Activated CD4-positive, alpha-beta T cell treated with anti-CD3 and anti-CD28 coated beads for 1 hour (primary cell): ENCODE results near the gene RAX2.
"Not testable (repeated sequence)": the region's sequence is repeated elsewhere in the genome, so short reads cannot be mapped to it uniquely, and the experiment has no call there.

Experiments
- DNase-seq: peaks from one replicate; pipeline ENCODE4 v3.0.0-alpha.2; 2020

The RAX2 gene

GRCh38 chr19:3775831-3776230 is 3.8 kb upstream of the RAX2 start:
- no peak for DNase-seq

DNA sequence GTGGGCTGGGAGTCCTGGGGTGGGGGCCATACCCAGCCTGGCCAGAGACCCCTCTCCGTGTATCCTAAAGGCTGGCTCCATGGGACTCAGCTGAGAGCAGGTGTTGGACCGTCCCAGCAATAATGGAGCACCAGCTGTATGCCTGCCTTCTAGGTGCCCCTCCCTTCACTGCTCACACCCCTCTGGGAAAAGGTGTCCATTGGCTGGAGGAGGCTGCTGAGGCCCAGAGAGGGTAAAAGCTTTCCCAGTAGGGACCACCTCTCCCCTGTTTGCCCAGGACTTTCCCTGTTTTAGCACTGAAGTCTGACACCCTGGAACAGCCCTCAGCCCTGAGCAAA is 3.3 kb upstream of the RAX2 start:
- DNase-seq, result no peak

DNA sequence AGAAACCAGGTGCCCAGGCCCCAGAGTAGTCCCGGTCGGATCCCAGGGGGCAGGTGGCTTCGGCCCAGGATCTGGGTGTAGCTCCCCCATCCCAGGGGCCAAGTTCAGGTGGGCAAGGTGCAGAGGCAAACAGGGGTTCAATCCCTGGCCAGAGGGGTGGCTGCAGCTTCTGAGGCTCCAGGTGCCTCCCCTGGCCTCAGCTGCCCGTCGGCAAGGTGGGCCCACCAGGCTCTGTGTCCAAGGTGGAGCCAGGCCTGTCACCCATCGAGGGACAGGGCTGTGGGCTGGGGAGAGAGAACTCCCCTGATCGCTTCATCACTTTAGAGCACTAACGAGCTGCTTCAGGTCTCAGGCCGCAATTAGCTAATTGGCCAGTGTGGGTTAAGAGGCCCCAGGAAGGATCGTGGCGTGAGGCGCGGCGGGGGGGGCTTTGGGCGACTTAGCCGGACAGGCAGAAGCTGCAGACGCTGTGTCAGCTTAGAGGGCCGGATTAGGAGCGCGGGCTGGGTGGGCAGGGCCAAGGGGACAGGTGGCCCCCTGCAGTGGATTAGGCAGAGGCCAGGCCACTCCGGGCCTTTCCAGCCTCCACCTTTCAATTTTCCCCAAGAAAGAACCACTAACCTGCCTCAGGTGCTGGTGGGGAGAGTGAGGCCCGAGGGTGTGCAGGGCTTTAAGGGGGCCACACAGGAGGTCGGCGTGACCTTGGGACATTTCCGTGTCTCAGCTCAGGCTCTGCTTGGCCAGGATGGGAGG is 2.8 kb upstream of the RAX2 start:
- no peak for DNase-seq

DNA sequence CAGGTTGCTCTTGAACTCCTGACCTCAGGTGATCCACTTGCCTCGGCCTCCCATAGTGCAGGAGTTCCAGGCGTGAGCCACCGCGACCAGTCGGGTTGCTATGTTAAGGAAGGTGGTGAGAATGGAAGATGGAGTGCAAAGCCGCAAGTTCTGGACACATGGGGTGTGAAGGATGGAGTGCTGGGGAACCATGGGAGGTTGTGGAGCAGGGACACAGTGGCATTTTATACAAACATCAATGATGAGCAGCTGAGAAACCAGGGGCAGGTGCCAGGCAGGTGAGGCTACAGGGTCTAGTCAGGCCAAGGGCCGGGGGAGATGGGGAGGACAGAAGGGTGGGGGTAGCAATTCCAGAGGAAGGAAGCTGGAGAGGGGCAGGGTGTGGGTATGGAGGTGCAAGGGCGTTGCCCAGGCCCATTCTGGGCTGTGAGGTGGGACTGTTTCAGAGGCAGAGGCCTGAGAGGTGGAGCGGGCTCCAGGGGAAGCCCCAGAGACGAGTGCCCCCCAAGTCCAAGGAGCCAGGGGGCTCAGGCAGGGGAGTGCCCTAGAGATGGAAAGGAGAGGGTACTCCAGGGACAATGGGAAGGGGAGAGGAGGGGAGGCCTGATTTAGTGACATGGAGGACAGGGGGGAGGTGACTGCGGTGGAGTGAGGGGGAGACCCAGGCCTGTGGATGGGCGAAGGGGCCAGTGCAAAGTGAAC is 1.9 kb upstream of the RAX2 start:
- DNase-seq, result no peak

- no peak for DNase-seq
Observed at GRCh38 chr19:3771000-3771905, 775 bp downstream of the RAX2 start.

DNA sequence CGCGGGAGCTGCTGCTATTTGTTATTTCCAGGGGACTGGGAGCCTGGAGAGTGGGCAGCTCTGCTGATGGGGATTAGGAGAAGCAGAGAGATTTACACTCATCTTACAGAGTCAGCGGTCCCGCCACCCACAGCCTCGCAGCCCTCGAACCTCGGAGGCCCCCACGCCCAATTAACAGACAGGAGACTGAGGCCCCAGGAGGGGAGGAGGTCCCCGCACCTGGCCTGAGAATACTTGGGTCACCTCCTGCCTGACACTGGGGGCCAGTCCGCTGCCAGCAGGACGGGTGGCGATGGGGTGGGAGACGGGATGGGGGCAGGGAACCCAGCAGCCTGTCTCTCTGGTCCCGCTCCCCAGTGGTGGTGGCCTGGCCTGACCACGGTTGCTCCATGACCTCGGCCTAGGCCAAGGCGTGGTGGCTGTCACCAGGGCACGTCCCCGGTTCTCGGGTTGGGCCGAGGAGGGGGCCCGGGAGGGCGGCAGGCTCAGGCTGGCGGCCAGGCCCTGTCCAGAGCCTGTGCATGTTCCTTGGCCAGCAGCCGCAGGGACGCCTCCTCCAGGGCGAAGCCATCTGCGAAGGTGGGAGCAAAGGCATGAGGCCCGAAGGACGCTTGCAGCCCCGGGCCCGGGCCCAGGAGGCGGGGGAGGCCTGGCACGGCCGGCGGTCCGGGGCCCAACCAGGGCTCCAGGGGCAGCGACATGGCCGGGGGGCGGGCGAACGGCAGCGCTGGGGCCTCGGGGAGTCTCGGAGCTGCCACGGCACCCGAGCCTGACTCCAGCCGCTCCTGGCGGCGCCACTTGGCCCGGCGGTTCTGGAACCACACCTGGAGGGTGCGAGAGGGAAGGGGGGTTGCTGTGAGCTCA is 1.7 kb downstream of the RAX2 start:
- no peak for DNase-seq

GRCh38 chr19:3769494-3769893 is 2.5 kb downstream of the RAX2 start:
- DNase-seq, result no peak

DNA sequence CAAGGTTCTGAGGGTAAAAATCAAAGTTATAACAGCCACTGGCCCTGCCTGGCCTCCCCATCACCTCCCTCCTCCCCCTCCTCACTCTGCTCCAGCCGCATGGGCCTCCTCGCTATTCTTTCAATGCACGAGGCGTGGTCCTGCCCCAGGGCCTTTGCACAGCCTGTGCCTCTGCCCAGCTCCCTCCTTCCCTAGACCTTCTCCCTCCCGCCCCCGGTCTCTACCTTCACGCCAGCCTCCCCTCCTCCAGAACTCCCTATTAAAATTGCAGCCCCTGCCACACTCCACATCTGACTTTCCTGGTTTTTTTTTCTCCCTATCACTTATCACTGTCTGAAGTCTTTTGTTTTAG is 3.3 kb downstream of the RAX2 start:
- DNase-seq, result no peak

- DNase-seq, result no peak
Observed at GRCh38 chr19:3768015-3768747, 3.8 kb downstream of the RAX2 start.

DNA sequence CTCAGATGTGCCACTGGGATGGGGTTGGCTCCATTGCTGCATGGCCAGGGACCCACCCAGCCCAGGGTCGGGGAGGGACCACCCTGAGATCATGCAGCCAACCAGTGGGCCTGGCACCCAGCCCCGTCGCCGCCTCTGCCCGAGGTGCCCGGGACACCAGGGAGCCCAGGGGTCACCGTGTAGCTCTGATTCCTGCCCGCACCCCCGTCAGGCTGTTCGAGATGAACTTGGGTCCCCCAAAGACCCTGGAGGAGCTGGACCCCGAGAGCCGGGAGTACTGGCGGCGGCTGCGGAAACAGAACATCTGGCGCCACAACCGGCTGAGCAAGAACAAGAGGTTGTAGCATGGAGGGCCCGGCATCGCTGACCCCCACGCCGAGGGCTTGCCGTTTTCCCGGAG is 5.0 kb downstream of the RAX2 start:
- no peak for DNase-seq

GRCh38 chr19:3766520-3766919 is 5.5 kb downstream of the RAX2 start:
- no peak for DNase-seq

GRCh38 chr19:3765757-3766156 is 6.3 kb downstream of the RAX2 start:
- not testable (repeated sequence) for DNase-seq

GRCh38 chr19:3765121-3765520 is 6.9 kb downstream of the RAX2 start:
- no peak for DNase-seq

GRCh38 chr19:3762501-3763459 is 9.2 kb downstream of the RAX2 start, which contains the start of gene MRPL54:
Gene MRPL54 (plus strand): TSS chr19:3762682. CDS start chr19:3762701, 19 bp downstream.
- DNase-seq, result peak; percentile 100

DNA sequence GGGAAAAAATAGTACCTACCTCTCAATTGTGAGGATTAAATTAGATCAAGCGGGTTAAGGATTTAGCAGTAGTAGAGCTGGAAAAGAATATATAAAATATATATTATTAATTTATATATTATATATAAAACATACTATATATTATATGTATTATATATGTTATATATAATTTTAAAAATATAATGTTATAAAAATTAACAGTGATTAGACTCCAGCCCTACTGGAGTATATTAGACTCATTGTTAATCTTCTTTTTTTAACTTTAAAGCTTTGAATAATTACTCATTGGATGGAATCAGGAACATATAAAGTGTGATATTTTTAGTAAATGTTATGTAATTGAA is 9.9 kb downstream of the RAX2 start:
- DNase-seq, result no peak

DNA sequence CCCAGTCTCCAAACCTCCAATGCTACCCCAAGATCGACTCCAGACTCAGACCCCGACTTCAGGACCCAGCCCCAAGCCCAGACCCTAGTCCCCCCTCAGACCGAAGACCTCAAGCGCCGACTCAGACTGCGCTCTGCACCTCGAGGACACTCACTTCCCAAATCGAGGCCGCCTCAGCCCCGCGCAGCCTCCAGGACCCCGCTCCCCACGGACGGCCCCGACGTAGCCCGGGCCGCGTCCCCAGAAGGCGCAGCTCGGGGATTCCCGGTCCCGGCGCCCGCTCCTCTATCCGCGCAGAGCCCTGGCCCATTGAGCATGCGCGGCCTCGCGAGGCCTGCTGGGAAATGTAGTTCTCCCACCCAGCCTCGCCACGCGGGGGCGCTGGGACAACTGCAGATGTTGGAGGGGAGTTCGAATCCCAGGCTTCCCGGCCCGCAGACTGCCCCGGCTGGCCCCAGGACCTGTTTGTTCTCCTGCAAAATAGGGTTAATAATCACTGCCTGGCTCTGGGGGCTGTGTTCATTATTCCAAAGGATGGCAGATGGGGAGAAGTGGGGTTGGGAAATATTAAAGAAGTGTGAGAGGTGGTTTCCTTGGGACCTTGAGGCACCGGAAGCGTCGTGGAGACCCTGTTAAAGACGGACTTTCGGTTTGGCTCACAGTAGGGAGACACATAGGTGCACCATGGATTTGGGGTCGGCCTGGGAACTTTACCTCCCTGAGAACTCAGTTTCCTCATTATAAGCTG is 10.5 kb downstream of the RAX2 start, which contains the start of gene APBA3:
TSS of gene APBA3 (minus strand) at position 311 of the 748 bp plus-strand sequence. CDS start 1,428 bp downstream, outside the sequence.
- peak; percentile 94 for DNase-seq

- DNase-seq, result no peak
Observed at GRCh38 chr19:3760871-3761361, 11.1 kb downstream of the RAX2 start.

- DNase-seq, result no peak
Observed at GRCh38 chr19:3759482-3760254, 12.4 kb downstream of the RAX2 start.

GRCh38 chr19:3758297-3758696 is 13.7 kb downstream of the RAX2 start:
- not testable (repeated sequence) for DNase-seq
